OCI-M2 (cell line): Measurements from ENCODE around the gene EPPIN.
A peak's percentile ranks its signal among the peaks of the same experiment; 100 is the strongest.
"Not testable (repeated sequence)": the region's sequence is repeated elsewhere in the genome, so short reads cannot be mapped to it uniquely, and the experiment has no call there.

Experiments used
- DNase-seq: peaks from one replicate; lab custom pipeline; 2025; ENCODE audit not compliant: unreplicated experiment; lab: John Stamatoyannopoulos, UW

EPPIN gene

GRCh38 chr20:45547206-45547770 lies at the start of gene EPPIN:
Gene EPPIN, minus strand, starts transcription at chr20:45547401. Its CDS starts 44 bp downstream, at chr20:45547357.
- no peak for DNase-seq

GRCh38 chr20:45595235-45595634 lies 48.0 kb upstream of the EPPIN start:
- DNase-seq = no peak

- no peak for DNase-seq
Measured at GRCh38 chr20:45593498-45593897, 46.3 kb upstream of the EPPIN start.

- DNase-seq = peak; percentile 9
Measured at GRCh38 chr20:45592574-45593189, 45.5 kb upstream of the EPPIN start.

- no peak for DNase-seq
Measured at GRCh38 chr20:45589725-45590124, 42.5 kb upstream of the EPPIN start.

GRCh38 chr20:45588800-45589199 lies 41.6 kb upstream of the EPPIN start:
- no peak for DNase-seq

- DNase-seq = not testable (repeated sequence)
Measured at GRCh38 chr20:45585986-45586385, 38.8 kb upstream of the EPPIN start.

- DNase-seq = not testable (repeated sequence)
Measured at GRCh38 chr20:45584294-45584693, 37.1 kb upstream of the EPPIN start.

GRCh38 chr20:45583502-45583901 lies 36.3 kb upstream of the EPPIN start:
- no peak for DNase-seq

- DNase-seq = no peak
Measured at GRCh38 chr20:45581702-45582101, 34.5 kb upstream of the EPPIN start.

- DNase-seq = no peak
Measured at GRCh38 chr20:45579184-45579583, 32.0 kb upstream of the EPPIN start, which contains the start of gene WFDC8. Gene WFDC8, minus strand, starts transcription at chr20:45579284. Its CDS starts 37 bp downstream, at chr20:45579247.

- DNase-seq = no peak
Measured at GRCh38 chr20:45578231-45578630, 31.0 kb upstream of the EPPIN start.

GRCh38 chr20:45576995-45577394 lies 29.8 kb upstream of the EPPIN start:
- no peak for DNase-seq

- DNase-seq = no peak
Measured at GRCh38 chr20:45575931-45576330, 28.7 kb upstream of the EPPIN start.

GRCh38 chr20:45569650-45570049 lies 22.4 kb upstream of the EPPIN start:
- DNase-seq = not testable (repeated sequence)

GRCh38 chr20:45564760-45565276 lies 17.6 kb upstream of the EPPIN start:
- no peak for DNase-seq

GRCh38 chr20:45555198-45555597 lies 8.0 kb upstream of the EPPIN start:
- no peak for DNase-seq

- no peak for DNase-seq
Measured at GRCh38 chr20:45552456-45552855, 5.3 kb upstream of the EPPIN start.

GRCh38 chr20:45550765-45551164 lies 3.6 kb upstream of the EPPIN start:
- no peak for DNase-seq

- DNase-seq = no peak
Measured at GRCh38 chr20:45548410-45548809, 1.2 kb upstream of the EPPIN start.

GRCh38 chr20:45545754-45546453 lies 1.3 kb downstream of the EPPIN start:
- peak; percentile 9 for DNase-seq

GRCh38 chr20:45545351-45545750 lies 1.9 kb downstream of the EPPIN start:
- no peak for DNase-seq
